GM06990 (cell line): Measurements from ENCODE around the gene CTSL.
"Not testable (repeated sequence)": the region's sequence is repeated elsewhere in the genome, so short reads cannot be mapped to it uniquely, and the experiment has no call there.

Experiments used
- DNase-seq: peaks from one replicate; pipeline ENCODE4 v3.0.0-alpha.2; 2011; ENCODE audit not compliant: insufficient read length; ENCODE audit errors: extremely low read depth
- H3K27me3 ChIP-seq: replicated peaks from 2 replicates; pipeline ENCODE4 v1.6.0; 2011; ENCODE audit warnings: low read length; ENCODE audit not compliant: control insufficient read depth, insufficient read depth
- H3K36me3 ChIP-seq: 2 replicates; pipeline ENCODE4 v1.5.1; 2011; ENCODE audit warnings: low read length; ENCODE audit not compliant: control insufficient read depth, insufficient read depth
- H3K4me3 ChIP-seq: replicated peaks from 2 replicates; pipeline ENCODE4 v1.5.1; 2011; ENCODE audit warnings: low read depth, mild to moderate bottlenecking, control low read depth, low read length
- CTCF ChIP-seq: IDR thresholded peaks from 2 replicates; pipeline ENCODE4 v1.5.1; 2011; ENCODE audit warnings: low read length, control low read depth, mild to moderate bottlenecking, inconsistent platforms; ENCODE audit not compliant: insufficient read depth, poor library complexity, severe bottlenecking

Gene CTSL

GRCh38 chr9:87741891-87742290, 16.0 kb downstream of the CTSL start:
- Histone ChIP-seq H3K36me3 (no peaks in the 10 kb centered on the region), H3K27me3 (no peaks in the 10 kb centered on the region), H3K4me3 (no peak overlapping the region)
- no peak for TF ChIP-seq CTCF
- no peak for DNase-seq

- TF ChIP-seq CTCF, result no peak
- H3K36me3 ChIP-seq, result no peaks in the 10 kb centered on the region
- H3K27me3 ChIP-seq, result no peaks in the 10 kb centered on the region
- no peak overlapping the region for H3K4me3 ChIP-seq
- DNase-seq, result no peak
Measured at GRCh38 chr9:87742813-87743428, 17.0 kb downstream of the CTSL start.

- DNase-seq, H3K27me3 ChIP-seq, H3K4me3 ChIP-seq, H3K36me3 ChIP-seq: not testable (repeated sequence)
Measured at GRCh38 chr9:87744247-87744646, 18.3 kb downstream of the CTSL start.

- TF ChIP-seq CTCF, result no peak
- H3K27me3 ChIP-seq, result no peaks in the 10 kb centered on the region
- H3K4me3 ChIP-seq, result no peak overlapping the region
- DNase-seq, result no peak
- H3K36me3 ChIP-seq, result no peaks in the 10 kb centered on the region
Measured at GRCh38 chr9:87746186-87746585, 20.3 kb downstream of the CTSL start.

GRCh38 chr9:87748881-87749280, 23.0 kb downstream of the CTSL start:
- H3K27me3 ChIP-seq, result no peaks in the 10 kb centered on the region
- H3K4me3 ChIP-seq, result no peak overlapping the region
- TF ChIP-seq CTCF, result no peak
- no peaks in the 10 kb centered on the region for H3K36me3 ChIP-seq
- no peak for DNase-seq

GRCh38 chr9:87749335-87750035, 23.6 kb downstream of the CTSL start:
- H3K36me3 ChIP-seq, result no peaks in the 10 kb centered on the region
- no peaks in the 10 kb centered on the region for H3K27me3 ChIP-seq
- no peak overlapping the region for H3K4me3 ChIP-seq
- DNase-seq, result no peak
- TF ChIP-seq CTCF, result no peak
